PC-9 (cell line): ENCODE measurements around the gene CORIN.

Experiments used
- CTCF ChIP-seq: fragments of 200-600 bp; sonication (generic); conservative IDR thresholded peaks from 2 replicates; pipeline ENCODE4 v1.6.1; 2017; ENCODE audit warnings: mixed run types, antibody characterized with exemption, mild to moderate bottlenecking, moderate library complexity
- EZH2 ChIP-seq: fragments of 200-600 bp; sonication (generic); IDR thresholded peaks from 2 replicates; pipeline ENCODE4 v1.8.0; 2017; ENCODE audit warnings: antibody characterized with exemption, low read depth

DNA sequence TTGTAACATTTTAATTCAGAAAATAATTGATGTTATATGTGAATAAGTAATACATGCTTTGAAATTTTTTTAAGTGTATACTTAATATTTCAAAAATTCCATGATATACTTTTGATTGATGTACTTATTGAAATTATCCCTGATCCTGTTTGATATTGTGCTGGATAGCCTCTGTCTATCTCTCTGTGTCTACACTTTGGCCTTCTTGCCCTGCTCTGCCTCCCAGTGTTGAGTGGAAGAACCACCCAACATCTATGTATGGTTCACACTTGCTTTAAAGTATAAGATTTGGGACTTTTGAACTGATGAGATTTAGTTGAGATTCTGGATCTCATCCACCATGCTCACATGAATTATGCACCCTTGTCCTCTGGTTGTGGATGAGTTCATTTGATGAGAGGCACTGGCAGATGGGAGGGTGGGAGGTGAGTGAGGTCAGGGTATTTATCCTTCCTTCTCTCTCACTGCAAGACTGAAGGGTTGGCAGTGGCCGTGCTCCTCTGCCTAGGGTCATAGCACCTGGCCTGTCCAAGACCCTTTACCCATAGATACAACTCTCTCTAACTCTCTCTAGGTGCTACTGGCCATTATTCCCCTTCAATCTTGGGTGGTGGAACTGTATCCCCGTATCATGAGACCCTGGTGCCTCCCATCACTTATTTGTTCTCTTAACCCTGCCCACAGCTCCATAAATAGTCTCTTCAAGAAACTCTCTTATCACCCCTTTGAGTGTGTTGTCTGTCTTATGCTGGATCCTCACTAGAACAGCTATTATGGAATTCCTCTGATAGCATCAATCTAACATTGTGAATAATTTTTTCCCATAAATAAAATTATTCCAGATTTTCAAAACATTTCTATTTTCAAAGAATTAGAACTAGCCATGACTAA is 75.2 kb downstream of the CORIN start:
- no peak for TF ChIP-seq CTCF
- TF ChIP-seq EZH2: no peak
